Sigmoid colon (tissue), 7 donors: ENCODE data around the gene HRH1. TPM values are rescaled to one million over a fixed set of nuclear protein-coding genes. Genes with fewer than 3 reads are reported as not detected.

Source experiments
- DNase-seq: peaks from one replicate; pipeline ENCODE4 v3.0.0-alpha.2; 2019
- H3K27ac ChIP-seq, 4 donors: fragments of 200-600 bp; sonication (generic); one replicate each; pipeline ENCODE4 v1.5.1; 2016 to 2019; ENCODE audit warnings: mild to moderate bottlenecking in 1 of 4
- H3K27me3 ChIP-seq, 3 donors: fragments of 200-600 bp; sonication (generic); one replicate each; pipeline ENCODE4 v1.5.1; 2019; ENCODE audit warnings: mild to moderate bottlenecking in 1 of 3
- H3K36me3 ChIP-seq, 4 donors: fragments of 200-600 bp; sonication (generic); one replicate each; pipeline ENCODE4 v1.5.1; 2016 to 2019
- H3K4me1 ChIP-seq, 4 donors: fragments of 200-600 bp; sonication (generic); one replicate each; pipeline ENCODE4 v1.5.1; 2017 to 2019
- H3K4me3 ChIP-seq, 4 donors: fragments of 200-600 bp; sonication (generic); one replicate each; pipeline ENCODE4 v1.5.1; 2017 to 2019; ENCODE audit warnings: mild to moderate bottlenecking in 2 of 4, moderate library complexity in 1 of 4
- H3K9me3 ChIP-seq, 4 donors: fragments of 200-600 bp in 3 of 4; sonication (generic) in 3 of 4; one replicate each; pipeline versions ENCODE4 v1.5.1 to v1.6.1; 2013 to 2019
- CTCF ChIP-seq, 4 experiments: fragments of 450-650 bp in 3 of 4; fragments of 200-600 bp in 1 of 4; IDR thresholded peaks; one replicate each; pipeline ENCODE4 v1.5.1; 2016 to 2019; ENCODE audit warnings: antibody characterized with exemption in 4 of 4, mild to moderate bottlenecking in 3 of 4, moderate library complexity in 2 of 4
- EP300 ChIP-seq, 4 donors: sonication (generic); formaldehyde crosslinking; IDR thresholded peaks; one replicate each; pipeline ENCODE4 v1.6.1; 2017; ENCODE audit warnings: antibody characterized with exemption in 4 of 4
- POLR2A ChIP-seq, 2 donors: fragments of 450-650 bp; IDR thresholded peaks; one replicate each; pipeline ENCODE4 v1.6.1; 2016; ENCODE audit warnings: antibody characterized with exemption in 2 of 2, mild to moderate bottlenecking in 2 of 2, moderate library complexity in 2 of 2
- POLR2AphosphoS5 ChIP-seq, 4 donors: sonication (generic); formaldehyde crosslinking; IDR thresholded peaks; one replicate each; pipeline ENCODE4 v1.6.1; 2017; ENCODE audit warnings: antibody characterized with exemption in 4 of 4
- WGBS, 2 donors: extraction: QIAGEN DNeasy Blood & Tissue Kit; methylation state at CpG; one replicate each; pipeline ENCODE4 v1.1.7; 2013; 5-methylcytosine and 5-hydroxymethylcytosine counted together
- intact Hi-C: fragments of 100-400 bp; cut with DNase I; formaldehyde crosslinking; loops from one replicate; pipeline ENCODE4 v1.15.1; 2023
- polyA plus RNA-seq, 3 donors: library from polyadenylated mRNA; stranded (reverse); fragments of 200-250 nt; gene quantifications; one replicate each; pipeline ENCODE4 v1.2.3, GENCODE V29; 2013
- total RNA-seq, 4 donors: library from RNA; depleted of rRNA; stranded (reverse); fragments of >200 nt; gene quantifications; one replicate each; pipeline ENCODE4 v1.1.0, GENCODE V29; 2016
- donor health status: healthy with polysubstance abuse.
- donor health status: Bipolar disorder and iron deficiency.
- donor health status: healthy.

Gene HRH1
- total and polyA plus RNA-seq, 7 donors, result 1.8 to 57.3 (median 3.9) TPM

DNA sequence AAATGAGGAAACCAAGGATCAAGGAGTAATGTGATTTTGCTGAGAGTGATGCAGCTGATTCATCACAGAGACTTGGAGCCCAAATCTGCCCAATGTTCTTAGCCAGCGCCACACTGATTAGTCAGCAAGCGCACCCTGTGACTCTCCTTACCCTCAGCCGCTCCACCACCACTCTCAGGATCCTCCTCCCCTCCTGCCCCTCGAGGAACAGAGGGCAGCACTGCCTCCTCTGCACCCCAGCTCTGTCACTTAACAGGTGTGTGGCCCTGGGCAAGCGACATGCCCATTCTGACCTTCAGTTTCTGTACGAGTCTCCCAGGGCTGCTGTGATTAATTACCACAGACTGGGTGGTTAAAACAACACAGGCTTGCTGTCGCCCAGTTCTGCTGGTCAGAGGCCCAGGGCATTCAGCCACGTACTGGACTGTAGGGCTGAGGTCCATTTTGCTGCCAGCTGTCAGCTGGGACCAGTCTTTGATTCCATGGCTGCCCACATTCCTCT, 36.1 kb upstream of the HRH1 start:
- intact Hi-C loops, result no loop called here
- no peak for DNase-seq

GRCh38 chr3:11120091-11120805, 34.0 kb upstream of the HRH1 start:
- no peak for DNase-seq
- TF ChIP-seq EP300 (IDR thresholded peaks at IDR 0.05) (no peak), POLR2A (IDR thresholded peaks at IDR 0.05) (no peak)
- no peak overlapping the region for H3K27ac ChIP-seq
- H3K4me1 ChIP-seq, result peaks cover 0 to 8% (median 0%) of the 10 kb centered on the region in 4 donors
- no peaks in the 10 kb centered on the region for H3K36me3 ChIP-seq
- H3K27me3 ChIP-seq, result no peaks in the 10 kb centered on the region
- 69 to 87% methylated on average over 10 of the region's 10 CpGs for WGBS, 2 donors
- intact Hi-C loops, result no loop called here
- H3K9me3 ChIP-seq, result peaks cover 0 to 7% (median 2%) of the 10 kb centered on the region in 4 donors
- H3K4me3 ChIP-seq, result no peak overlapping the region

More for the DNA sequence above, 36.1 kb upstream of the HRH1 start:
- no peak for TF ChIP-seq POLR2A (IDR thresholded peaks at IDR 0.05)
- no peak for TF ChIP-seq POLR2AphosphoS5 (IDR thresholded peaks at IDR 0.05)
- no peak for TF ChIP-seq CTCF (IDR thresholded peaks at IDR 0.05)
- no peak for TF ChIP-seq EP300 (IDR thresholded peaks at IDR 0.05)
- Histone ChIP-seq H3K36me3 (no peaks in the 10 kb centered on the region), H3K4me1 (peaks cover 0 to 8% (median 0%) of the 10 kb centered on the region in 4 donors), H3K4me3 (no peak overlapping the region), H3K27ac (no peak overlapping the region), H3K27me3 (no peaks in the 10 kb centered on the region), H3K9me3 (peaks cover 0 to 6% (median under 1%) of the 10 kb centered on the region in 4 donors)
- 69 to 71% methylated on average over 8 of the region's 8 CpGs for WGBS, 2 donors

GRCh38 chr3:11126653-11127052, 27.6 kb upstream of the HRH1 start:
- WGBS, 2 donors, result 92% methylated on average over 10 of the region's 10 CpGs
- Histone ChIP-seq H3K27ac (no peak overlapping the region), H3K27me3 (no peaks in the 10 kb centered on the region), H3K9me3 (peaks cover 0 to 7% (median 2%) of the 10 kb centered on the region in 4 donors), H3K36me3 (no peaks in the 10 kb centered on the region), H3K4me1 (no peaks in the 10 kb centered on the region), H3K4me3 (no peak overlapping the region)
- intact Hi-C loops, result no loop called here
- no peak for DNase-seq
- TF ChIP-seq EP300 (IDR thresholded peaks at IDR 0.05), result no peak
- TF ChIP-seq POLR2A (IDR thresholded peaks at IDR 0.05), result no peak
- TF ChIP-seq CTCF (IDR thresholded peaks at IDR 0.05), result no peak
- no peak for TF ChIP-seq POLR2AphosphoS5 (IDR thresholded peaks at IDR 0.05)

DNA sequence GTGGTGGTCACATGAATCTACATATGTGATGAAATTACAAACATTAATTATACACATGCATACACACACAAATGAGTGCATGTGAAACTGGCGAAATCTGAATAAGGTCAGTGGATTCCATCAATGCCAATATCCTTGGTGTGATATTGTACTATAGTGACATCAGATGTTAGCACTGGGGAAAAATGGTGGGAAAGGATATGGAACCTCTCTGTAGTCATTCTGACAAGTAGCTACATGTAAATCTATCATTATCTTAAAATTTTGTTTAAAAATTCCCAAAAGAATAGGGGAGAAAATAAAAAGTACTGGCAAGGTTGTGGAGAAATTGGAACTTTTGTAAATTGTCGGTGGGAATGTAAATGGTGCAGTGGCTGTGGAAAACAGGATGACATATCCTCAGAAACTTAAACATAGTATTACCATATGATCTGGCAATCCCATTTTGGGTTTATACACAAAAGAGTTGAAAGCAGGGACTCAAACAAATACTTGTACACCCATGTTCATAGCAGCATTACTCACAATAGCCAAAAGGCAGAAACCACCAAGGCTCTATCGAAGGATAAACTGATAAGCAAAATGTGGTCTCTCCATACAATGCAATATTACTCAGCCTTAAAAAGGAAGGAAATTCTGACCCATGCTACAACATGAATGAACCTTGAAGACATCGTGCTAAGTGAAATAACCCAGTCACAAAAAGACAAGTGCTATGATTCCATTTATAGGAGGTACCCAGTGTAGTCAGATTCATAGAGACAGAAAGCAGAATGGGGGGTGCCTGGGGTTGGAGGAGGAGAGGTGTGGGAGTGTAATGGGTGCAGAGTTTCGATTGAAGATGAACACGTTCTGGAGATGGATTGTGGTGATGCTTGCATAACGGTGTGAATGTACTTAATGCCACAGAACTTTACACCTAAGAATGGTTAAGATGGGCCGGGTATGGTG, 25.3 kb upstream of the HRH1 start:
- Histone ChIP-seq H3K36me3 (no peaks in the 10 kb centered on the region), H3K9me3 (no peaks in the 10 kb centered on the region), H3K4me3 (no peak overlapping the region), H3K4me1 (no peaks in the 10 kb centered on the region), H3K27me3 (no peaks in the 10 kb centered on the region), H3K27ac (no peak overlapping the region)
- TF ChIP-seq EP300 (IDR thresholded peaks at IDR 0.05) (no peak), POLR2AphosphoS5 (IDR thresholded peaks at IDR 0.05) (no peak), POLR2A (IDR thresholded peaks at IDR 0.05) (no peak), CTCF (IDR thresholded peaks at IDR 0.05) (no peak)
- intact Hi-C loops, result no loop called here
- DNase-seq, result no peak
- 92 to 94% methylated on average over 8 of the region's 8 CpGs for WGBS, 2 donors

DNA sequence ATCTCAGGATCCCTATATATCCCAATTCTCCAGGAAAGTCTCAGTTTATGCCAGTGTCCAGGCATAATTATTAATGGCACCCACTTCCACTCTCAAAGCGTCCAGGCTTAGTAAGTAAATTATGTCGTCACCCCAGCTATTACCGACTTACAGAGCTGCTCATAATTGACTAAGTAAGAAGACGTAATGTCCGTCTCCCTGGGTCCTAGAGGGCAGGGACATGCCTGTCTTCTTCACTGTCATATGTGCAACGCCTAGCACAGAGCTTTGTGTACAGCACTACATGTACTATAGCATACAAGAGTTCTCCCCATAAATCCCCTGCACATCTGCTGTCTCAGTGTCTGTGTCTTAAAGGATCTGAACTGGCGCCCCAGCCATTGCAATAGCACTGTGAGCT, 23.9 kb upstream of the HRH1 start:
- no peaks in the 10 kb centered on the region for H3K36me3 ChIP-seq
- WGBS, 2 donors, result 90 to 96% methylated on average over 7 of the region's 7 CpGs
- H3K9me3 ChIP-seq, result no peaks in the 10 kb centered on the region
- intact Hi-C loops, result no loop called here
- no peak for TF ChIP-seq POLR2A (IDR thresholded peaks at IDR 0.05)
- TF ChIP-seq POLR2AphosphoS5 (IDR thresholded peaks at IDR 0.05), result no peak
- TF ChIP-seq CTCF (IDR thresholded peaks at IDR 0.05), result no peak
- TF ChIP-seq EP300 (IDR thresholded peaks at IDR 0.05), result no peak
- no peak for DNase-seq
- no peaks in the 10 kb centered on the region for H3K27me3 ChIP-seq
- H3K4me1 ChIP-seq, result no peaks in the 10 kb centered on the region
- no peak overlapping the region for H3K27ac ChIP-seq
- no peak overlapping the region for H3K4me3 ChIP-seq
